HL-60 (cell line): ENCODE measurements around the gene ZNF541.

Experiments
- DNase-seq, 2 experiments: peaks; one replicate each; pipeline ENCODE4 v3.0.0-alpha.2; 2010 to 2020; ENCODE audit warnings: low read depth in 1 of 2, low spot score in 1 of 2
- H3K27ac ChIP-seq: fragments of 250-450 bp; sonication (Bioruptor Pico); replicated peaks from 2 replicates; pipeline ENCODE4 v1.5.1; 2020; ENCODE audit warnings: mild to moderate bottlenecking, moderate library complexity
- H3K27me3 ChIP-seq: fragments of 250-450 bp; sonication (Bioruptor Pico); 2 replicates; pipeline ENCODE4 v1.5.1; 2021; ENCODE audit warnings: mild to moderate bottlenecking, moderate library complexity; ENCODE audit not compliant: insufficient read depth, poor library complexity, severe bottlenecking
- H3K4me3 ChIP-seq: replicated peaks from 2 replicates; pipeline ENCODE4 v1.5.1; 2011; ENCODE audit warnings: mild to moderate bottlenecking, control low read depth, low read length; ENCODE audit not compliant: insufficient read depth
- CTCF ChIP-seq: IDR thresholded peaks from one replicate; pipeline ENCODE4 v1.5.1; 2011; ENCODE audit warnings: low read length, control low read depth, inconsistent platforms; ENCODE audit not compliant: insufficient read depth
- GABPA ChIP-seq: IDR thresholded peaks from 2 replicates; pipeline ENCODE4 v1.6.1; 2012; ENCODE audit warnings: low read depth
- POLR2AphosphoS5 ChIP-seq: IDR thresholded peaks from 2 replicates; pipeline ENCODE4 v1.6.1; 2012; ENCODE audit warnings: low read depth
- REST ChIP-seq: IDR thresholded peaks from 2 replicates; pipeline ENCODE4 v1.6.1; 2012; ENCODE audit warnings: low read depth; ENCODE audit not compliant: insufficient replicate concordance
- SPI1 ChIP-seq: IDR thresholded peaks from 2 replicates; pipeline ENCODE4 v1.6.1; 2012; ENCODE audit warnings: low read depth, mild to moderate bottlenecking, borderline replicate concordance

Gene ZNF541

GRCh38 chr19:47549261-47549862 lies 23.6 kb downstream of the ZNF541 start:
- DNase-seq = no peak
- Histone ChIP-seq H3K27ac (no peak overlapping the region), H3K4me3 (no peak overlapping the region), H3K27me3 (peaks cover 15% of the 10 kb centered on the region)
- TF ChIP-seq SPI1 = no peak
- no peak for TF ChIP-seq CTCF
- no peak for TF ChIP-seq POLR2AphosphoS5
- TF ChIP-seq REST = no peak
- no peak for TF ChIP-seq GABPA

- Histone ChIP-seq H3K27ac (no peak overlapping the region), H3K27me3 (peaks cover 15% of the 10 kb centered on the region), H3K4me3 (no peak overlapping the region)
- TF ChIP-seq SPI1 (no peak), CTCF (no peak), REST (no peak)
- no peak for DNase-seq
These were observed 25.7 kb downstream of the ZNF541 start for GRCh38 chr19:47547199-47547598.

GRCh38 chr19:47545061-47545948 lies 27.6 kb downstream of the ZNF541 start:
- no peak for TF ChIP-seq POLR2AphosphoS5
- no peak for TF ChIP-seq REST
- no peak for TF ChIP-seq CTCF
- no peak for TF ChIP-seq SPI1
- H3K27ac ChIP-seq = no peak overlapping the region
- DNase-seq = no peak

More at GRCh38 chr19:47545061-47545948, 27.6 kb downstream of the ZNF541 start:
- H3K27me3 ChIP-seq = peaks cover 15% of the 10 kb centered on the region
- H3K4me3 ChIP-seq = no peak overlapping the region
